HG02884 (cell line): ENCODE measurements around the gene CYTH2.
A peak's percentile ranks its signal among the peaks of the same experiment; 100 is the strongest.

Experiments
- ATAC-seq: cut with Tn5 transposase; IDR thresholded peaks from one replicate; pipeline ENCODE4 v1.9.1; 2021; ENCODE audit warnings: mild to moderate bottlenecking, moderate library complexity; ENCODE audit not compliant: unreplicated experiment

CYTH2 gene

GRCh38 chr19:48492925-48493717 lies 24.0 kb downstream of the CYTH2 start:
- ATAC-seq, result peak; percentile 49

- no peak for ATAC-seq
These were observed 24.7 kb downstream of the CYTH2 start for GRCh38 chr19:48493718-48494401.

DNA sequence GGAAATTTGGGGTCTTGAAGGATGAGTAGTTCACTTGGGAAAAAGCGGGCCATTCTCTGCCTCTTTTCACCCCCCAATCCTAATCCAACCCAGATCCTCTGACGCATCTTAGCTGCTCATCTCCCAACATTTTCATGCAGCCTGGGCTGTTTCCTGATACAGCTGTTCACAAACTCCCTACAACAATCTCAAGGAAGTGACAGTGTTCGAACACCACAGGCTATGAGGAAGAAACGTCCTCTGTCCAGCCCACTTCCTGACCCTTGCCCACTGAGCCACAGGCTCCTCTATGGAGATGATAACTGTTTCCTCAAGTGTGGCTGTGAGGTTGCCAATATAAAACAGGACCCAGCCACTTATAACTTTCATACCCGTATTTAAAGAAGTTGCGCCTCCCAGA lies 26.2 kb downstream of the CYTH2 start:
- no peak for ATAC-seq

GRCh38 chr19:48496959-48497727 lies 28.0 kb downstream of the CYTH2 start:
- no peak for ATAC-seq

DNA sequence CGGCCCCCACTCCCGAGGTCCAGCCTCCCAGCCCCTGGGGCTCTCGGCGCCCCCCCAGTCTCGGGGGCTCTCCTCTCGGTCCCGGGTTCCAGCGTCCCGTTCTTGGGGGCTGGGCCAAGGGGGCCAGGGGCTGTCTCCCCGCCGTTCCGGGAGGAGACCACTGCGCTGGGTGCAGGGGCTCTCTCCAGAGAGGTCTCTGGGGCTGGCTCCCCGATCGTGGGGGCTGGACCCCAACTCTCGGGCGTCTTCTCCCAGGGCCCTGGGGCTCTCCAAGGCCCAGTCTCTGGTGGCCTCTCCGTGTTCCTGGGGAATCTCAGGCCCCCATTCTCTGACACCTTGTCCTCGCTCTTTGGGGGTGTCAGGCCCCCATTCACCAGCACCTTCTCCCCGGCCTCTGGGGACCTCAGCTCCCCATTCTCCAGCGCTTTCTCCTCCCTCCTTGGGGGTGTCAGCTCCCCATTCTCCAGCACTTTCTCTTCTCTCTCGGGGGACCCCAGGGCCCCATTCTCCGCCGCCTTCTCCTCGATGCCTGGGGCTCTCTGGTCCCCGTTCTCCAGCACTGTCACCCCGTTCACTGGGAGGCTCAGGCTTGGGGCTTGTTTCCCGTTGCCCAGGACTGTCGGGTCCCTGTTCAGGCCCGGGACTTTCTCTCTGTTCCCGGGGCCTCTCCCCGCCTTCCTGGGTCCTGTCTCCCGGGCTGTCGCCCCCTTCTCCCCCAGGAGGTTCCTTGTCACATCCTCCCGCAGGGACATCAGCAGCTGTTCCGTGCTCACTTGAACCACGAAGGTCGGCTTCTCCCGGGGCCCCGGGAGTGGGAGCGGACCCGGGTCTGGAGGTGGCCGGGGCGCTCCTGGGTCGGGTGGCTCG lies 28.8 kb downstream of the CYTH2 start:
- ATAC-seq, result no peak

DNA sequence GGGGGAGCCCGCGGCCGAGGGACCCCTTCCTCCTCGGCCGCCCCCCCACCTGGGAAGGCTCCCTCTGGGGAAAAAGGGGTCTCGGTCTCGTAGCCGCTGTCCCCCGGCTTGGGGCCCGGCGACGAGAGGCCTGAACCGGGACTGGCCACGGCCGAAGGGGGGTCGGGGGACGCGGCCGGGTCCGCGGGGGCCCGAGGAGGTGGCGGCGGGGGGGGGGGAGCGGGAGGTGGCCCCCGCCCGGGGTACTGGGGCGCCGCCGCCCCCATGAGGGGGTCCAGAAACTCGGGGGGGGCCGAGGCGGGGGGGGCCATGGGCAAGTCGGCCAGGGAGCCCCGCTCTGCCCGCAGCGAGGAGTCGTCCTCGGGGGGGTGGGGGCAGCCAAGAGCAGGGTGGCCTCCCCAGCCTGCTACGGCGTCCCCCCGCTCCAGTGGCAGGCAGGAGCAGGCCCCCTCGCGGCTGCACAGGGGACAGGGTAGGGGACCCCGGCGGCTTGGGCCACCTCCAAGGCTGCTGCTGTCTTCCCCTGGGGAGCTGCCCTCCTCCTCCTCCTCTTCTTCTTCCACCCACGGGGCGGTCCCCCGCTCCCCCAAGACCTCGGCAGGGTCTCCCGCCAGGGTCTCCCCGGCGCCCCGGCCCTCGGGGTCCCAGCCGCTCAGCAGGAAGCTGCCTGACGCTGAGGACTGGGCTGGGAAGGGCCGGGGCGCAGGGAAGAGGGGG lies 29.6 kb downstream of the CYTH2 start:
- ATAC-seq, result no peak

DNA sequence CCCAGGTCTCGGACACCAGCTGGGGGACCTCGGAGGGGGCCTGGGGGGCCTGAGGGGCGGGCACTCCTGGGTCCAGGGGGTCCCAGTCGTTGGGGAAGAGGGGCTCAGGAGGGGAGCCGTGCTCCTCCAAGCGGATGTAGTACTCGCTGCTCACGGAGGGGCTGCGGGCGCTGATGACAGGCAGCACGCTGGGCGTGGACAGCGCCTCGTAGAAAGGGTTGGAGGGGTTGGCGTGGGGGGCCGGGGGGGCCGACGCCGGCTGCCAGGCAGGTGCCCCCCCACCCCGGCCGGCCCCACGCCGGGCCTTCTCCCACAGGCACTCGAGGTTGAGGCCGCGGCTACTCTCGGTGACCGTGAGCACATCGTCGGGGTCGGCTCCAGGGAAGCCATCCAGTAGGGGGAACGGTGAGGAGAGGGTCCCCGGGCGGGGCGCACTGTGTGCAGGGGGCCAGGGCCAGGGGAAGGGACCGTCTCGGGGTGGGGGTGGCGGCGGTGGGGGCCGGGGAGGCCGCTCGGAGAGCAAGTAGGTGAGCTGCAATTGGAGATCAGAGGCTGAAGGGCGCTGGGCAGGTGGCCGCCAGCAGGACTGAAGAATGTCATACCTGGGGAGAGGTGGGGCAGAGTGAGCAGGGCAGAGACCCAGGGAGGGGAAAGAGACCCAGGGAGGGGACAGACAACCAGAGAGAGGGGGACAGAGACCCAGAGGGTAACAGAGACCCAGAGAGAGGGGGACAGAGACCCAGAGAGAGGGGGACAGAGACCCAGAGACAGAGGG lies 30.3 kb downstream of the CYTH2 start:
- no peak for ATAC-seq

- ATAC-seq, result no peak
These were observed 31.8 kb downstream of the CYTH2 start for GRCh38 chr19:48500830-48501493.

- ATAC-seq, result no peak
These were observed 32.6 kb downstream of the CYTH2 start for GRCh38 chr19:48501494-48502349.

- no peak for ATAC-seq
These were observed 33.3 kb downstream of the CYTH2 start for GRCh38 chr19:48502350-48503018.

- no peak for ATAC-seq
These were observed 37.1 kb downstream of the CYTH2 start for GRCh38 chr19:48506138-48506733.

DNA sequence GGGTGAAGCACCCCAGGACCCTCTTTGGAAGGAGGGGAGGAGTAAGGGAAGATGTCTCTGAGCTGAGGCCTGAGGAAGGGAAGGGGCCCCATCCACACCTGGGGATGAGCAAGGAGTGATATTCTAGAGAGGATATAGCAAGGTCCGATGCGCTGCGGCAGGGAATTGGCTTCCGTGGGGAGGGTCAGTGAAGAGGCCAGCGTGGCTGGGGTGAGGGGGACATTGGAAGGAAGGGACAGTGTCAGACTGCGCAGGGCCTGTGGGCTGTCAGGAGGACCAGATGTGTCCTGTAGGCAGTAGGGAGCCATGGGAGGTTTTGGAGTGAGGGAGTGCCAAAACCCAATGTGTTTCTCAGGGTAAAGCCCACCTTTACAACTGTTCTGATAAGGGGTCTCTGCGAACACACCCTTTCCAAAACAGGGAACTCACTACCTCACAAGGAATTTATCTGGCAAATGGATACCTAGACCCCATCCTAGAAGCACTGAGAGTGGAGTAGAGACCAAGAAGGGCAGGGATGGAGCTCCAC lies 38.8 kb downstream of the CYTH2 start:
- no peak for ATAC-seq

DNA sequence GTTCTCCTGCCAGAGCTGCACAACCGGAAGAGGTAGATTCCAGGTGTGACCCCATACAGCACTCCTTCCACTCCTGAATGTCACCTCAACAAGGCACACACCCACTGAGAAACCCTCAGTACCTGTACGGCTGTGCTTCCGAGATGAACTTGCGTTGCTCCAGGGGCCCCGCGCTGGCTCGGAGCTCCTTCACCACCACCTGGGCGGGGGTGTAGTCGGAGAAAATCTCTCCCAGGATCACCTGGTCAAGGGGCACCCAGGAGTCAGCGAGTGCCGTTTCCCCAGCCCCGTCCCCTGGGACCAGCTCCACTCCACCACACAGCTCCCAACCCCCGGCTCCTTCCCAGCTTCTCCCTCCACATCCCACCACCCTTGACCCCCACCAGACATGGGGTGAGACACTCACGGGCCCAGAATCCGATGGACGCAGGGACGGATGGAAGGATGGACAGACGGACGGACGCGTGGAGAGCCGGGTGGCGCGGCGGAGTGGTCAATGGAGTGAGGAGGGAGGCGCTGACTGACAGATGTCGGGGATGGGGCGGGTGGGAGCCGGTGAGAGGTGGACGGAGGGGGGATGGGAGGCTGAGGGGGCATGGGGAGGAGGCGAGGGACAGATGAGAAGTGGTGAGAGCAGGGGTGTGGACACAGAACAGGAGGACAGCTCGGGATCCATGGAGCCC lies 39.7 kb downstream of the CYTH2 start:
- ATAC-seq, result no peak

DNA sequence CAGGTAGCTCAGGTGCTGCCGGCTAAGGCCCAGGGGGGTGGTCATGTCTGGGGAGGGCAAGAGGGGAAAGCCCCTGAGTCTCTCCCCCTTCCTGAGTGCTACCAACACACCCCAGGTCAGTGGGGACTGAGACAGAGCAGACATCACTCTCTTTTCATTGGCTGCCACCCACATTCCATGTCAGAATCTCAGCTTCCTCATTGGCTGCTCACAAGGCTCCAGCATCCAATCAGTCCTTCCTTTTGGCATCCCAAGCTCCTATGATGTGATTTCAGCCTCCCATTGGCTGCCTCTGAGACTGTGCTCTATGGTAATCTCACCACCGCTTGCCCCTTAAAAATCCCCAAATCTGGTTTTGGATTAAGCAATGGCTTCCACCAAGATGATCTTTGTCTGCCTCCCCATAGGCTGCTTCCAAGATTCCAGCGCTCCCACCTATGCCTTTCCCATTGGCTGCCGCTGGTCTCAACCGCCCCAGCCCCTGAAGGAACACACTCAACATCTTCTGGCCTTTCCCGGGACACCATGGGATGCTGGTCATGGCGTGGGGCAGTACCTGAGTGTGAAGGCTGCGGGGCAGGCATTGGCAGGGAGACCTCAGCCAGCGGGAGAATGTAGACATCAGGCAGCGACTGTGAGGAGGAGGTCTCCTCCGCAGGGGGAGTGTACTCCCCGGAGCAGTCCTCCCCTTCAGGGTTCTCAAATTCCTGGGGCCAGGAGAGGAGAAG lies 40.5 kb downstream of the CYTH2 start:
- ATAC-seq, result no peak
